ENCODE results near the gene KIF16B. TPM values are rescaled to one million over a fixed set of nuclear protein-coding genes. Genes with fewer than 3 reads are reported as not detected.
"Not testable (repeated sequence)": the region's sequence is repeated elsewhere in the genome, so short reads cannot be mapped to it uniquely, and the experiment has no call there.

The KIF16B gene
- total and polyA plus RNA-seq, 7 donors = 18.9 to 49.7 (median 22.4) TPM

DNA sequence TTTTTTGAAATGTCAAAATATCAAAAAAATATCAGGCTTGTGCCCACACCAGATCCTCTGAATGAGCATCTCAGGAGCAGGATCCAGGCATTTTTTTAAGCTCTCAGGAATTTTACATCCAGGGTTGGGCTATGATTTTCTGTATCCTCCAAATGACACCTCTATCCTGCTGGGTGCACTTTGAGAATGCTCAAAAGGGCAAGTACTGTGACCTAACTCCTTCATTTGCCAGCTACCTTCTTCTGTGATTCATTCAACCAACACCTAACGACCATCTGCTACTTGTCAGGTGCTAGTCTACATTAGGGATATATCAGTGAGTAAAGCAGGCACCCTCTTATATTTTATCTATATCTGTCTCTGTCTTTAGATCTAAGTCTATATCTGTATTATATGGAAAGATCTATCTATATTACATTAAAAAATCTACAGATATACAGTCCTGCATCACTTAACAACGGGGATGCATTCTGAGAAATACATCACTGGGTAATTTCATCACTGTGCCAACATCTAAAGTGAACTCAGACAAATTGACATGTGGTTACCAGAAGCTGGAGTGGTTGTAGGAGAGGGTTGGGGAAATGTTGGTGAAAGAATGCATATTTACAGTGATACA lies 131.6 kb downstream of the KIF16B start:
- WGBS, 2 donors = 94 to 95% methylated on average over 2 of the region's 2 CpGs
- Histone ChIP-seq H3K9me3 (no peaks in the 10 kb centered on the region), H3K27ac (no peak overlapping the region), H3K4me3 (no peak overlapping the region), H3K4me1 (peaks cover 0 to 11% (median 9%) of the 10 kb centered on the region in 4 donors), H3K36me3 (no peaks in the 10 kb centered on the region), H3K27me3 (no peaks in the 10 kb centered on the region)
- DNase-seq = no peak
- no peak for TF ChIP-seq EP300 (IDR thresholded peaks at IDR 0.05)
- TF ChIP-seq POLR2A (IDR thresholded peaks at IDR 0.05) = no peak
- TF ChIP-seq POLR2AphosphoS5 (IDR thresholded peaks at IDR 0.05) = no peak
- no peak for TF ChIP-seq CTCF (IDR thresholded peaks at IDR 0.05)
- intact Hi-C loops (cut with DNase I) = no loop called here

- no peaks in the 10 kb centered on the region for H3K36me3 ChIP-seq
- no peak for TF ChIP-seq EP300 (IDR thresholded peaks at IDR 0.05)
- TF ChIP-seq POLR2AphosphoS5 (IDR thresholded peaks at IDR 0.05) = no peak
- TF ChIP-seq CTCF (IDR thresholded peaks at IDR 0.05) = no peak
- TF ChIP-seq POLR2A (IDR thresholded peaks at IDR 0.05) = no peak
- no peak overlapping the region for H3K27ac ChIP-seq
- intact Hi-C loops (cut with DNase I) = no loop called here
- no peaks in the 10 kb centered on the region for H3K9me3 ChIP-seq
- no peak for DNase-seq
- WGBS, 2 donors = 95% methylated on average over 4 of the region's 4 CpGs
- no peak overlapping the region for H3K4me3 ChIP-seq
- H3K4me1 ChIP-seq = peaks cover 0 to 11% (median 9%) of the 10 kb centered on the region in 4 donors
- H3K27me3 ChIP-seq = no peaks in the 10 kb centered on the region
These were observed 132.6 kb downstream of the KIF16B start for GRCh38 chr20:16440686-16441085.

DNA sequence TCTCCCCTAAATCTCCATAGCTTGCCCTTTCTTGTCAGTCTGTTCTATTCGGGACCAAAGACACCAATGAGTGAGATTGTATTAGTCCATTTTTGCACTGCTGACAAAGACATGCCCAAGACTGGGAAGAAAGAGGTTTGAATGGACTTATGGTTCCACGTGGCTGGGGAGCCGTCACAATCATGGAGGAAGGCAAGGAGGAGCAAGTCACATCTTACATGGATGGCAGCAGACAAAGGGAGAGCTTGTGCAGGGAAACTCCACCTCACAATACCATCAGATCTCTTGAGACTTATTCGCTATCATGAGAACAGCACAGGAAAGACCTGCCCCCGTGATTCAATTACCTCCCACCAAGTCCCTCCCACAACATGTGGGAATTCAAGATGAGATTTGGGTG lies 133.7 kb downstream of the KIF16B start:
- WGBS, 2 donors = 94 to 95% methylated on average over 5 of the region's 5 CpGs
- H3K27me3 ChIP-seq; DNase-seq; H3K27ac ChIP-seq; H3K9me3 ChIP-seq; H3K36me3 ChIP-seq; intact Hi-C loops (cut with DNase I); H3K4me1 ChIP-seq; H3K4me3 ChIP-seq: not testable (repeated sequence)

DNA sequence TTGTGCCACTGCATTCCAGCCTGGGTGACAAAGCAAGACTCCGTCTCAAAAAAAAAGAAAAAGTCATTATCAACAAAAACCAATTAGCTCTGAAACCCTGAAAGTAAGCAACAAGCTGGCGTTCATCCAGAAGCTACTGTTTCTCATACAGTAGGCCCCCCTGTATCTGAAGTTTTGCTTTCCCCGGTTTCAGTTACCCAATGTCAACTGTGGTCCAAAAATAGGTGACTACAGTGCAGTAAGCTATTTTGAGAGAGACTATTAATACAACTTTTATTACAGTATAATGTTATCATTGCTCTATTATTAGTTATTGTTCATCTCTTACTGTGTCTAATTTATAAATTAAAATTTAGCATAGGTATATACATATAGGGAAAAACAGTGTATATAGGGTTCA lies 135.1 kb downstream of the KIF16B start:
- Histone ChIP-seq H3K27ac (no peak overlapping the region), H3K36me3 (no peaks in the 10 kb centered on the region), H3K4me3 (no peak overlapping the region), H3K27me3 (no peaks in the 10 kb centered on the region), H3K4me1 (no peaks in the 10 kb centered on the region), H3K9me3 (no peaks in the 10 kb centered on the region)
- intact Hi-C loops (cut with DNase I) = no loop called here
- no peak for DNase-seq
- TF ChIP-seq POLR2A (IDR thresholded peaks at IDR 0.05) = no peak
- no peak for TF ChIP-seq POLR2AphosphoS5 (IDR thresholded peaks at IDR 0.05)
- TF ChIP-seq EP300 (IDR thresholded peaks at IDR 0.05) = no peak
- no peak for TF ChIP-seq CTCF (IDR thresholded peaks at IDR 0.05)
- WGBS, 2 donors = 91 to 94% methylated on average over 3 of the region's 3 CpGs

DNA sequence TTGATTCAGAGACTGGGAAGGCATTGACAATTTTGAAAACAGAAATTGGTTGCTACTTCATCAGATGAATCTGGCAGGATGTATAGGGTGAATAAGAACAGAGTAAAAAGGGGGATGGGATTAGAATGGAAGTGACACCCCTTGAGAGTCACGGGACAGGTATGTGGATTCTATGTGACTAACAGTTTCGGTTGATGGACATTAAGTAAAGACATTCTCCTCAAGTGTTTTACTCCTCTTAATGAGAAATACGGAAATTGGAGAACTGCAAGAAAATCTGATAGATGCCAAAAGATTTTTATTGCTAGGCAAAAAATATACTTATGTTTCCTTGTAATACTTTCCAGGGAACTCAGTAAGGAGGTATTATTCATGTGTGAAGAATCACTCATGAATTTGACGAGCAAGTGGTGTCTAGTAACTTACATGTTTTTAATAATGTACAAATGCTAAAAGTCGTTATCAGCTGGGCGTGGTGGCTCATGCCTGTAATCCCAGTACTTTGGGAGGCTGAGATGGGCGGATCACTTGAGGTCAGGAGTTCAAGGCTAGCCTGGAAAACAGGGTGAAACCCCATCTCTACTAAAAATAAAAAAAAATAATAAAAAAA lies 135.8 kb downstream of the KIF16B start:
- no peak overlapping the region for H3K4me3 ChIP-seq
- WGBS, 2 donors = 95 to 96% methylated on average over 7 of the region's 7 CpGs

More for the DNA sequence above, 135.8 kb downstream of the KIF16B start:
- TF ChIP-seq POLR2A (IDR thresholded peaks at IDR 0.05) = no peak
- TF ChIP-seq POLR2AphosphoS5 (IDR thresholded peaks at IDR 0.05) = no peak
- TF ChIP-seq EP300 (IDR thresholded peaks at IDR 0.05) = no peak
- no peak for TF ChIP-seq CTCF (IDR thresholded peaks at IDR 0.05)
- no peaks in the 10 kb centered on the region for H3K27me3 ChIP-seq
- H3K36me3 ChIP-seq = no peaks in the 10 kb centered on the region
- H3K9me3 ChIP-seq = no peaks in the 10 kb centered on the region
- H3K4me1 ChIP-seq = no peaks in the 10 kb centered on the region
- no peak overlapping the region for H3K27ac ChIP-seq
- DNase-seq = no peak
- intact Hi-C loops (cut with DNase I) = no loop called here

Measured in sigmoid colon (tissue), 7 donors.